GM21737 (cell line): Measurements from ENCODE around the gene RANBP2.

Experiments used
- ATAC-seq: cut with Tn5 transposase; IDR thresholded peaks from one replicate; pipeline ENCODE4 v1.9.1; 2021; ENCODE audit warnings: mild to moderate bottlenecking, moderate library complexity; ENCODE audit not compliant: unreplicated experiment

Gene RANBP2

GRCh38 chr2:108834620-108835019 is 115.3 kb downstream of the RANBP2 start:
- ATAC-seq: no peak

GRCh38 chr2:108835040-108835439 is 115.8 kb downstream of the RANBP2 start:
- ATAC-seq: no peak
